SK-N-SH treated with all-trans-retinoic acid at 6 μM for 48 hours (cell line): ENCODE results near the gene HMGB3.

Experiments
- ATAC-seq: fragments of 200-7000 bp; cut with Tn5 transposase; 3 replicates; pipeline ENCODE4 v1.9.1; 2020; ENCODE audit warnings: mild to moderate bottlenecking, moderate library complexity
- ARNTL ChIP-seq: fragments of 450-650 bp; formaldehyde crosslinking; IDR thresholded peaks from 2 replicates; pipeline ENCODE4 v1.5.0; 2020; ENCODE audit warnings: low read depth, mild to moderate bottlenecking, moderate library complexity, borderline replicate concordance
- BACH2 ChIP-seq: fragments of 250-450 bp; sonication (Bioruptor Pico); IDR thresholded peaks from 2 replicates; pipeline ENCODE4 v1.9.0; 2021; ENCODE audit warnings: mild to moderate bottlenecking, borderline replicate concordance
- CREB5 ChIP-seq: fragments of 250-450 bp; sonication (Bioruptor Pico); IDR thresholded peaks from 2 replicates; pipeline ENCODE4 v1.5.1; 2020; ENCODE audit warnings: low read depth, mild to moderate bottlenecking, moderate library complexity
- ESRRG ChIP-seq: fragments of 250-450 bp; sonication (Bioruptor Pico); IDR thresholded peaks from 2 replicates; pipeline ENCODE4 v1.6.1; 2021; ENCODE audit warnings: mild to moderate bottlenecking
- GLIS3 ChIP-seq: fragments of 250-450 bp; sonication (Bioruptor Pico); IDR thresholded peaks from 2 replicates; pipeline ENCODE4 v1.5.0; 2020; ENCODE audit warnings: mild to moderate bottlenecking, moderate library complexity
- ISL1 ChIP-seq: fragments of 250-450 bp; sonication (Bioruptor Pico); IDR thresholded peaks from 2 replicates; pipeline ENCODE4 v2.1.2; 2022; ENCODE audit warnings: mild to moderate bottlenecking, moderate library complexity
- OSR1 ChIP-seq: fragments of 250-450 bp; sonication (Bioruptor Pico); IDR thresholded peaks from 2 replicates; pipeline ENCODE4 v1.8.0; 2022; ENCODE audit warnings: moderate library complexity, mild to moderate bottlenecking, inconsistent platforms
- PATZ1 ChIP-seq: fragments of 250-450 bp; sonication (Bioruptor Pico); IDR thresholded peaks from 2 replicates; pipeline ENCODE4 v1.8.0; 2020; ENCODE audit warnings: mild to moderate bottlenecking, moderate library complexity, borderline replicate concordance
- POU6F1 ChIP-seq: fragments of 250-450 bp; sonication (Bioruptor Pico); IDR thresholded peaks from 2 replicates; pipeline ENCODE4 v1.8.0; 2021; ENCODE audit warnings: low read depth, mild to moderate bottlenecking, moderate library complexity, borderline replicate concordance
- PPARA ChIP-seq: fragments of 250-450 bp; sonication (Bioruptor Pico); IDR thresholded peaks from 2 replicates; pipeline ENCODE4 v1.5.0; 2020; ENCODE audit warnings: mild to moderate bottlenecking, borderline replicate concordance
- RARB ChIP-seq: fragments of 250-450 bp; sonication (Bioruptor Pico); IDR thresholded peaks from 2 replicates; pipeline ENCODE4 v1.8.0; 2021; ENCODE audit warnings: mild to moderate bottlenecking, moderate library complexity
- SNAI2 ChIP-seq: fragments of 250-450 bp; sonication (Bioruptor Pico); IDR thresholded peaks from 2 replicates; pipeline ENCODE4 v1.5.0; 2020; ENCODE audit warnings: mild to moderate bottlenecking, moderate library complexity
- TCF4 ChIP-seq: fragments of 250-450 bp; sonication (Bioruptor Pico); IDR thresholded peaks from 2 replicates; pipeline ENCODE4 v1.8.0; 2021; ENCODE audit warnings: mild to moderate bottlenecking, moderate library complexity, borderline replicate concordance
- TOX ChIP-seq: fragments of 250-450 bp; sonication (Bioruptor Pico); IDR thresholded peaks from 2 replicates; pipeline ENCODE4 v1.8.0; 2021; ENCODE audit warnings: mild to moderate bottlenecking, moderate library complexity, borderline replicate concordance
- TSHZ2 ChIP-seq: fragments of 250-450 bp; sonication (Bioruptor Pico); IDR thresholded peaks from 2 replicates; pipeline ENCODE4 v1.5.0; 2020; ENCODE audit warnings: mild to moderate bottlenecking, moderate library complexity
- ZC3H10 ChIP-seq: fragments of 250-450 bp; sonication (Bioruptor Pico); IDR thresholded peaks from 2 replicates; pipeline ENCODE4 v1.5.1; 2021; ENCODE audit warnings: mild to moderate bottlenecking, moderate library complexity
- ZFP30 ChIP-seq: fragments of 450-650 bp; formaldehyde crosslinking; IDR thresholded peaks from 2 replicates; pipeline ENCODE4 v1.5.0; 2022; ENCODE audit warnings: mild to moderate bottlenecking, moderate library complexity
- ZNF70 ChIP-seq: fragments of 450-650 bp; formaldehyde crosslinking; IDR thresholded peaks from 2 replicates; pipeline ENCODE4 v1.5.0; 2020; ENCODE audit warnings: mild to moderate bottlenecking, moderate library complexity
- ZNF8 ChIP-seq: fragments of 450-650 bp; formaldehyde crosslinking; IDR thresholded peaks from 2 replicates; pipeline ENCODE4 v1.5.0; 2020; ENCODE audit warnings: mild to moderate bottlenecking, moderate library complexity

Gene HMGB3

GRCh38 chrX:151015684-151016083 lies 32.5 kb downstream of the HMGB3 start:
- no peak for ATAC-seq

GRCh38 chrX:151019856-151020255 lies 36.7 kb downstream of the HMGB3 start:
- TF ChIP-seq OSR1 (CRISPR knock-in tag) (no peak), ZNF8 (no peak), ZNF70 (CRISPR knock-in tag) (no peak), TOX (CRISPR knock-in tag) (no peak), ZFP30 (no peak), PPARA (CRISPR knock-in tag) (no peak), RARB (no peak), ISL1 (CRISPR knock-in tag) (no peak), TCF4 (CRISPR knock-in tag) (no peak), CREB5 (CRISPR knock-in tag) (no peak), BACH2 (CRISPR knock-in tag) (no peak), ESRRG (CRISPR knock-in tag) (no peak), ARNTL (CRISPR knock-in tag) (no peak), GLIS3 (no peak)
- no peak for ATAC-seq

More at GRCh38 chrX:151015684-151016083, 32.5 kb downstream of the HMGB3 start:
- TF ChIP-seq ARNTL (CRISPR knock-in tag) = no peak
- TF ChIP-seq PPARA (CRISPR knock-in tag) = no peak
- no peak for TF ChIP-seq SNAI2 (CRISPR knock-in tag)
- no peak for TF ChIP-seq PATZ1 (CRISPR knock-in tag)
- TF ChIP-seq ZNF70 (CRISPR knock-in tag) = no peak
- no peak for TF ChIP-seq BACH2 (CRISPR knock-in tag)
- no peak for TF ChIP-seq ZFP30
- no peak for TF ChIP-seq POU6F1 (CRISPR knock-in tag)
- no peak for TF ChIP-seq ZC3H10 (CRISPR knock-in tag)
- TF ChIP-seq TSHZ2 = no peak
- no peak for TF ChIP-seq GLIS3
- no peak for TF ChIP-seq RARB
- TF ChIP-seq OSR1 (CRISPR knock-in tag) = no peak
- TF ChIP-seq ISL1 (CRISPR knock-in tag) = no peak
- TF ChIP-seq TOX (CRISPR knock-in tag) = no peak
- TF ChIP-seq ESRRG (CRISPR knock-in tag) = no peak
- no peak for TF ChIP-seq TCF4 (CRISPR knock-in tag)
- TF ChIP-seq, all 23 proteins: peak for 0

GRCh38 chrX:151030845-151031244 lies 47.7 kb downstream of the HMGB3 start:
- ATAC-seq = no peak
- TF ChIP-seq ARNTL (CRISPR knock-in tag) = no peak
- TF ChIP-seq ZNF8 = no peak
- no peak for TF ChIP-seq TSHZ2
